ENCODE results near the gene UBE2J1. TPM values are rescaled to one million over a fixed set of nuclear protein-coding genes. Genes with fewer than 3 reads are reported as not detected.

UBE2J1 gene
- total and polyA plus RNA-seq, 5 donors = 12.0 to 23.6 (median 15.1) TPM

DNA sequence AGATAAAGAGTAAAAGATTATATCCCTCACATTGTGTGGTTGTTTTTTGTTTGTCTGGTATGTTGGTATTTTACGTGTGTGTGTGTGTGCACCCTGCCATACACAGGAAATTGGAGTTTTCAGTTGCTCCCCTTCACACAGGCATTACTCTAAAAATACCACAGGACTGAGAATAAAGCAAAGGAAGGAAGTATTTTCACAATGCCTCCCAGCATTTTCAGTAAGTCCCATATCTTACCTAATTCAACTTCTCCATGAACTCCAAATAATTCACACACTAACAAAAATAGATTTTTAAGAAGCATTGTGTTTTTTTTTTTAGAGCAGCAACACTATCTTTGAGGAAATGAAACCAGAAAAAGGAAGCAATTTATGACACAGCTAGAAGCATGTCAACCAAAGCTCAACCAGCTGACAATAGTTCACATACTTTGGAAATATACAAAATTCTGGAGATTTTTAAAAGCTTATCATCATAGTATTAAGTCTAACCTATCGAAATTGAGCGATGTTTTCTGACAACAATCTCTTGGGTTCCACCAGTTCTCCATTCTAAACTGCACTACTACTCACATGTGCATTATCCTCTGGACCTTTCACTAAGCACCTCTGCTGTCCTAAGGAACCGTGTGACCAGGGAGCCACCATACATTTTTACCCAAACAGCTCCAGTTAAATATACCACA is 2.1 kb downstream of the UBE2J1 start:
- peak overlapping the region; percentile 87 for H3K4me3 ChIP-seq (ENCODE audit: low read length)
- H3K4me1 ChIP-seq (ENCODE audit: control insufficient read depth, insufficient read depth, low read length) = peaks cover 14% of the 10 kb centered on the region
- ATAC-seq = peak in 1 of 2 donors; percentile 19
- no peaks in the 10 kb centered on the region for H3K9me3 ChIP-seq (ENCODE audit: control insufficient read depth, low read length)
- intact Hi-C loops (cut with DNase I) = no loop called here
- DNase-seq = no peak
- H3K27me3 ChIP-seq (ENCODE audit: control insufficient read depth, insufficient read depth) = no peaks in the 10 kb centered on the region
- H3K27ac ChIP-seq (ENCODE audit: low read length) = peak overlapping the region; percentile 74
- WGBS = 25% methylated on average over 4 of the region's 4 CpGs

DNA sequence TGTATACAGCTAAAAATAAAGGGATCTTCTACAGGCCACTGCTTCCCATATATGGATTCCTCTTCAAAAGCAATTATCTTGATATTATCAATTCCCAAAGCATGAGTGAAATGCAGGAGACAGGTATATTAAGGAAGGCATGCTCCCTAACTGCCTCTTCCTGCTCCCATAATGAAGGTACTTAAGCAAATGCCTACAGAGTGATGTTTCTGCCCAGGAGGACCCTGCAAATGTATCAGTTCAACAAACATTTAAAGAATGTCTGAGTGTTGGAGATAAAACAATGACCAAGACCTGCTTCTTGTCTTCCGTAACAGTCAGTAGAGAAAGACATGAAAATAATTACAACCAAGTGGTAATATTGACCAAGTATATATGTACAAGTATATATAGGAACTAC is 4.2 kb downstream of the UBE2J1 start:
- no peaks in the 10 kb centered on the region for H3K27me3 ChIP-seq (ENCODE audit: control insufficient read depth, insufficient read depth)
- peaks cover 14% of the 10 kb centered on the region for H3K4me1 ChIP-seq (ENCODE audit: control insufficient read depth, insufficient read depth, low read length)
- intact Hi-C loops (cut with DNase I) = no loop called here
- H3K9me3 ChIP-seq (ENCODE audit: control insufficient read depth, low read length) = no peaks in the 10 kb centered on the region
- no peak overlapping the region for H3K4me3 ChIP-seq (ENCODE audit: low read length)
- no peak for DNase-seq
- 88% methylated on average over 1 of the region's 1 CpG for WGBS
- ATAC-seq = no peak
- H3K27ac ChIP-seq (ENCODE audit: low read length) = no peak overlapping the region

DNA sequence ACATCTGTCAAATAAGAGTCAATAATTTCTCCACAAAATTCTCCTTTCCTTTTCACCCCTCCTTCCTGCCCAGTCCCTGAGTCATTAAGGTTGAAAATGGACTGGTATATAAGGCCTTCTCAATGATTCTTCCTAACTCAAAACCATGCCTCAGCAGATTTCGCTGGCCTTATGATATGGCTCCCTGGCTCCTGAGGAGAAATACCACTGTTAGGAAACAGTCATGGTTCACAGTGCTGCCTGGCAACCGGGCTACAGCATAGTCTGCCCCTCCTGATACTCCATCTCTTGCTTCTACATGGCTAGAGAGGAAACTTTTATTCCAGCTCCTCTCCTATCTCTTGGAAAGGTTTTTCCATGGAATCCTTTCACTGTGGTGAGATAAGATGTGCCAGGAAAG is 4.7 kb downstream of the UBE2J1 start:
- WGBS = 63% methylated on average over 2 of the region's 2 CpGs
- DNase-seq = no peak
- ATAC-seq = peak in 1 of 2 donors; percentile 15
- H3K9me3 ChIP-seq (ENCODE audit: control insufficient read depth, low read length) = no peaks in the 10 kb centered on the region
- no peaks in the 10 kb centered on the region for H3K27me3 ChIP-seq (ENCODE audit: control insufficient read depth, insufficient read depth)
- H3K27ac ChIP-seq (ENCODE audit: low read length) = no peak overlapping the region
- H3K4me3 ChIP-seq (ENCODE audit: low read length) = no peak overlapping the region
- H3K4me1 ChIP-seq (ENCODE audit: control insufficient read depth, insufficient read depth, low read length) = peaks cover 14% of the 10 kb centered on the region
- intact Hi-C loops (cut with DNase I) = no loop called here

DNA sequence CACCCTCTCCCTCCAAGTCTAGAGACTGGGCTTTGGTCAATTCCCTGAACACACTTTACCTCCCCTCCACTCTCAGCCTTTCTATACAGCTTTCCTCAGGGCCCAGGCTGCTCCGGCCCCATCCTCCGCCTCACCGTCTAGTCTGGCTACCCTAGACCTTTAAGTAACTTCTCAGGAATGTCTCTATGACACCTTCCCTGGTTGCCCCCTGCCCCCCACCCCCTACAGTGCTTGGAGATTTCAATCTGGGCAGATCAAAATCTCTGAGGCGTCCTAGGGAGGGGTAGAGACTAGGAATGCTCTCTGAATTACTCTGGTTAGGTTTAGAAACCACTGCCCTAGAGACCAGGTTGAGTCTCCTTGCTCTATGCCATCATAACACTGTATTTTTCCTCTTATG is 6.1 kb downstream of the UBE2J1 start:
- Histone ChIP-seq H3K9me3 (ENCODE audit: control insufficient read depth, low read length) (no peaks in the 10 kb centered on the region), H3K4me1 (ENCODE audit: control insufficient read depth, insufficient read depth, low read length) (peaks cover 14% of the 10 kb centered on the region), H3K27ac (ENCODE audit: low read length) (no peak overlapping the region), H3K4me3 (ENCODE audit: low read length) (no peak overlapping the region), H3K27me3 (ENCODE audit: control insufficient read depth, insufficient read depth) (no peaks in the 10 kb centered on the region)
- ATAC-seq = no peak
- DNase-seq = no peak
- intact Hi-C loops (cut with DNase I) = no loop called here
- 82% methylated on average over 4 of the region's 4 CpGs for WGBS

DNA sequence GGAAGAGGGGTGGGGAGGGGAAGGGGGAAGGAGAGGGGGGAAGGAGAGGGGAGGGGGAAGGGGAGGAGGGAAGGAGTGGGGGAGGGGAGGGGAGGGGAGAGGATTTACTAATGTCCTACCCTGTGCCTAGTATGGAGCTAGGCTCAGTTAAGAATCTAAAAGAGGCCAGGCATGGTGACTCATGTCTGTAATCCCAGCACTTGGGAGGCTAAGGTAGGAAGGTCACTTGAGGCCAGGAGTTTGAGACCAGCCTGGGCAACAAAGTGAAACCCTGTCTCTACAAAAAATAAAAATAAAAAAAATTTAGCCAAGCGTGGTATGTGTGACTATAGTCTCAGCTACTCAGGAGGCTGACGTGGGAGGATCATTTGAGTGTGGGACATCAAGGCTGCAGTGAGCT is 13.0 kb downstream of the UBE2J1 start:
- ATAC-seq (no peak), DNase-seq (no peak)
- WGBS = 88% methylated on average over 2 of the region's 2 CpGs
- intact Hi-C loops (cut with DNase I) = no loop called here
- H3K27ac ChIP-seq (ENCODE audit: low read length) = no peak overlapping the region
- H3K4me3 ChIP-seq (ENCODE audit: low read length) = no peak overlapping the region
- H3K4me1 ChIP-seq (ENCODE audit: control insufficient read depth, insufficient read depth, low read length) = no peaks in the 10 kb centered on the region
- H3K27me3 ChIP-seq (ENCODE audit: control insufficient read depth, insufficient read depth) = no peaks in the 10 kb centered on the region
- H3K9me3 ChIP-seq (ENCODE audit: control insufficient read depth, low read length) = no peaks in the 10 kb centered on the region

DNA sequence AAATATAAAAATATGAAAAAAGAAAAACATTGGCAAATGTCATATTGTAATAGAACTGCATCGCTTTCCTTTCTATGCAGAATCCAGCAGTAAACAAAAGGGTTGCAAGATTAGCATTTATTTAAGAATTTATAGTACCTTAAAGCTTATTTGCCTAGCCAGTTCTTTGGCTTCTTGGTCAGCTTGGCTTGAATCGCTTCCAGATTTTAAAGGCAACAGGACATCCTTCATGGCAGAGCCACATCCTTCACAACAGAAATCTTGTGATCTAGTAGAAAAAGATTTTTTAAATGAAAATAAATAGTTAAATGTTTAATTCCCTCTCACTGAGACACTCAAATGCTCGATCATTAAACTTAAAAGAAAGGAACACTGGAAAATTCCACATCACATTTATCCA is 17.4 kb downstream of the UBE2J1 start:
- ATAC-seq (no peak), DNase-seq (no peak)
- intact Hi-C loops (cut with DNase I) = no loop called here
- Histone ChIP-seq H3K27ac (ENCODE audit: low read length) (no peak overlapping the region), H3K9me3 (ENCODE audit: control insufficient read depth, low read length) (no peaks in the 10 kb centered on the region), H3K27me3 (ENCODE audit: control insufficient read depth, insufficient read depth) (no peaks in the 10 kb centered on the region), H3K4me1 (ENCODE audit: control insufficient read depth, insufficient read depth, low read length) (no peaks in the 10 kb centered on the region), H3K4me3 (ENCODE audit: low read length) (no peak overlapping the region)
- WGBS = 84% methylated on average over 3 of the region's 3 CpGs

DNA sequence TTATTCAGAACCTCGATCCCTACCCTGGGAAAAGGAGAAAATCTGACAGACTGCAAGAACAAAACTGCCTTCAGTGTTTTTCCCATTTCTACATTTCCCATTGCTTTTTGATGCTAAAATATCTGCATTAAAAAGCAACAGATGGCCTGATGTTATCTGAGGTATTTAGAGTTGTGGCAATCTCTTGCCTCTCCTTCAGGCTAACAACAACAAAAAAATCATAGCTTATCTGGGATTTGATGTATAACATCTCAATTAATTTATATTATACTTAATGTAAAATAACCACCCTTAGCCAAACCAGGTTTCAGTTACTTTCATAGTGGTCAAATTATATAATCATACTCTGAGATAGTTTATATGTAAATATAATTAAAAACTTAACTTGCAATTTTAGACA is 21.6 kb downstream of the UBE2J1 start:
- Histone ChIP-seq H3K4me3 (ENCODE audit: low read length) (no peak overlapping the region), H3K4me1 (ENCODE audit: control insufficient read depth, insufficient read depth, low read length) (no peaks in the 10 kb centered on the region), H3K9me3 (ENCODE audit: control insufficient read depth, low read length) (no peaks in the 10 kb centered on the region), H3K27ac (ENCODE audit: low read length) (no peak overlapping the region), H3K27me3 (ENCODE audit: control insufficient read depth, insufficient read depth) (no peaks in the 10 kb centered on the region)
- WGBS = 100% methylated on average over 1 of the region's 1 CpG
- ATAC-seq (no peak), DNase-seq (no peak)
- intact Hi-C loops (cut with DNase I) = no loop called here

DNA sequence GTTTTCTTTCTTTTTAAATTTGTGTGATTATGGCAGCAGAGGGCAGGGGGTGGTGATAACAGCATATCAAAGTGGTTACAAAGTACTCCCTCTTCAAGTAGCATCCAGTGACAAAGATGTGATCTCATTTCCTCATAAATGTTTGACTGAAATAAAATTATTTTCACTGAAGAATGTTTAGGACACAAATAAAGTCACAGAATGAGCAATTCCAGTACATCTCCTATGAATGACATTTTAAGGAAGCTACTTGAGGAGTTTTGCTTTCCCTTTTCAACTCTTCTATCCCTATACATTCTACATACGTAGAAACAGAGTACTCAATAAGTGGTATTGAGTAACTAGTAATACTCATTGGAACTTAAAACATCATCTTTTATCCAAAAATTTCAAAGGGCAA is 23.5 kb downstream of the UBE2J1 start:
- DNase-seq = no peak
- Histone ChIP-seq H3K27ac (ENCODE audit: low read length) (no peak overlapping the region), H3K9me3 (ENCODE audit: control insufficient read depth, low read length) (no peaks in the 10 kb centered on the region), H3K4me1 (ENCODE audit: control insufficient read depth, insufficient read depth, low read length) (peaks cover 2% of the 10 kb centered on the region), H3K4me3 (ENCODE audit: low read length) (no peak overlapping the region), H3K27me3 (ENCODE audit: control insufficient read depth, insufficient read depth) (no peaks in the 10 kb centered on the region)
- ATAC-seq = no peak
- 90% methylated on average over 1 of the region's 1 CpG for WGBS
- intact Hi-C loops (cut with DNase I) = no loop called here

DNA sequence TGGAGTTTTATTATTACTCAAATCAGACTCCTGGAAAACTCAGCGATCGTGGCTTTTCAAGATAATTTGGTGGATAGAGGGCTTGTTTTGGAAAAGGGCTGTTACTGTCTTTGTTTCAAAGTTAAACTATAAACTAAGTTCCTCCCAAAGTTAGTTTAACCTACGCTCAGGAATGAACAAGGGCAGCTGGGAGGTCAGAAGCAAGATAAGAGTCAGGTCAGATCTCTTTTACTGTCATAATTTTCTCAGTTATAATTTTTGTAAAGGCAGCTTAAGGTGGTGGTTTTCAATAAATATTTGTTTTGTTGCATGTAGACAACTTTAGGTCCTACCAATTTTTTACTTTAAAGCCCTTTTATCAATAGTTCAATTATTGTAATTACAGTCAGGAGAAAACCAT is 28.2 kb downstream of the UBE2J1 start:
- DNase-seq (no peak), ATAC-seq (no peak)
- H3K4me1 ChIP-seq (ENCODE audit: control insufficient read depth, insufficient read depth, low read length) = peaks cover 2% of the 10 kb centered on the region
- no peaks in the 10 kb centered on the region for H3K9me3 ChIP-seq (ENCODE audit: control insufficient read depth, low read length)
- intact Hi-C loops (cut with DNase I) = no loop called here
- H3K4me3 ChIP-seq (ENCODE audit: low read length) = no peak overlapping the region
- 90% methylated on average over 3 of the region's 3 CpGs for WGBS
- peak overlapping the region; percentile 52 for H3K27ac ChIP-seq (ENCODE audit: low read length)
- no peaks in the 10 kb centered on the region for H3K27me3 ChIP-seq (ENCODE audit: control insufficient read depth, insufficient read depth)

DNA sequence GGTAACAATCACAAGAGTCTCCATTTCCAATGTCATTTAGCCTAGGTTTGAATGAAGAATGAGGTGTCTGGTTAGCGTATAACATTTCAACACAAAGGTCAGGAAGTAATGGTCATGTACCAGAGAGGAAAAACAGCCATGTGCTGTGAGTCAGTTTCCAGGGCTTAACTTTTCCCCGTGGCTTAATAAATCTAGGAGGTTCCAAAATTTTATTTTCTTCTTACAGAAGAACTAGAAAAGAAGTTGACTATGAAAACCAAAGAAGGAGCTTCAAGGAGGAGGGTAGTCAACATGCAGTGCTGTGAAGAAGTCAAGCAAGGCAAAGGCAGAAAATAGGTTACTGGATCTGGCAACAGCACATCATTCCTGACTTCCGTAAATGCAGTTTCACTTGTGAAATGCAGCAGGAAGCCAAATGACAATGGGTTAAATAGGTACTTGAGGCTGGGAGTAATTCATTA is 29.0 kb downstream of the UBE2J1 start:
- intact Hi-C loops (cut with DNase I) = no loop called here
- WGBS = 47% methylated on average over 3 of the region's 3 CpGs
- H3K9me3 ChIP-seq (ENCODE audit: control insufficient read depth, low read length) = no peaks in the 10 kb centered on the region
- no peak overlapping the region for H3K4me3 ChIP-seq (ENCODE audit: low read length)
- peaks cover 2% of the 10 kb centered on the region for H3K4me1 ChIP-seq (ENCODE audit: control insufficient read depth, insufficient read depth, low read length)
- DNase-seq (no peak), ATAC-seq (peak in 1 of 2 donors; percentile 47)
- no peaks in the 10 kb centered on the region for H3K27me3 ChIP-seq (ENCODE audit: control insufficient read depth, insufficient read depth)
- H3K27ac ChIP-seq (ENCODE audit: low read length) = no peak overlapping the region

DNA sequence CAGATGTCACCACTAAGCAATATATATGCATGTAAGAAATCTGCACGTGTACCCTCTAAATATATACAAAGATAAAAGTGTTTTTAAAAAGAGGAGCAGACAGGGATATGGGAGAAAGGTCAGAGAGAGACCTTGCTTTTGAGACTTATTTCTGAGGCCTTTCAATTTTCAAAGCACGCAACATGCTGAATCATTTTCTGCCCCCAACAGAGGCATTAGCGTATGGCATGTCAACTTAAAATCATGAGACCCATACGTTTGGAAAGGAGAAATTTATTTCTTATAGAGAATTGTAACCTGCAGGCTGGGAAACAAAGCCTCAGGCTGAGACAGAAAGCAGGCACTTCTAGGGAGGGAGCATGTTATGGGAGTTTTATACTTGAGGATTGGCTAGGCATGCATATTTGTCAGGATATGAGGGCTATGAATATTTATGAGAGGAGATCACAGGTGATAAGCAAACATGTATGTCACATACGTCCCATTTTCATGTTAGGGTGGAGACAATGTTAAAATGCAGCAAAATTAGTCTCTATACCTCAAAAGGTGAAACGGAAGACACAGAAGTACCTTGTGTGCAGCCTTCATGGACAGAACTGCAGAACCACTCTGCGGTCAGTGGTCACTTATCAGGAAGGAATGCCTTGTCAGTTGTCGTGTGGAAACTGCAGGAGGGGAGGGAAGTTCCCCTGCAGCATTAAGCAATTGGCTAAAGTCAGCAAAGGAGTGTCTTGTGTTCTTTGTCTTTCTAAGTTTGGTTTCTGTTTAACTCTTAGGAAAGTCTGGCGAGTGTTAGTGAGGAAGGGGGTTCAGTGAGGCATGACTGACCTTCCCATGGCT is 31.2 kb downstream of the UBE2J1 start:
- Histone ChIP-seq H3K4me1 (ENCODE audit: control insufficient read depth, insufficient read depth, low read length) (peaks cover 2% of the 10 kb centered on the region), H3K4me3 (ENCODE audit: low read length) (no peak overlapping the region), H3K9me3 (ENCODE audit: control insufficient read depth, low read length) (no peaks in the 10 kb centered on the region), H3K27me3 (ENCODE audit: control insufficient read depth, insufficient read depth) (no peaks in the 10 kb centered on the region), H3K27ac (ENCODE audit: low read length) (no peak overlapping the region)
- no peak for DNase-seq
- WGBS = 77% methylated on average over 9 of the region's 9 CpGs
- intact Hi-C loops (cut with DNase I) = no loop called here
- peak; percentile 71 to 75 for ATAC-seq

Measured in right cardiac atrium (tissue), 5 donors.